NCI-H1436 (cell line): ENCODE results near the gene ACOX1.
A peak's percentile ranks its signal among the peaks of the same experiment; 100 is the strongest.

Experiments used
- DNase-seq: peaks from one replicate; lab custom pipeline; 2025; lab: John Stamatoyannopoulos, UW

ACOX1 gene

GRCh38 chr17:75978938-75979704 lies at the start of gene ACOX1, which contains the start of gene TEN1:
ACOX1 (minus strand) TSS chr17:75979166; CDS start chr17:75979073, 93 bp downstream.
TEN1 (plus strand) TSS chr17:75979240; CDS start chr17:75986193, 6,953 bp downstream.
- peak; percentile 99 for DNase-seq

DNA sequence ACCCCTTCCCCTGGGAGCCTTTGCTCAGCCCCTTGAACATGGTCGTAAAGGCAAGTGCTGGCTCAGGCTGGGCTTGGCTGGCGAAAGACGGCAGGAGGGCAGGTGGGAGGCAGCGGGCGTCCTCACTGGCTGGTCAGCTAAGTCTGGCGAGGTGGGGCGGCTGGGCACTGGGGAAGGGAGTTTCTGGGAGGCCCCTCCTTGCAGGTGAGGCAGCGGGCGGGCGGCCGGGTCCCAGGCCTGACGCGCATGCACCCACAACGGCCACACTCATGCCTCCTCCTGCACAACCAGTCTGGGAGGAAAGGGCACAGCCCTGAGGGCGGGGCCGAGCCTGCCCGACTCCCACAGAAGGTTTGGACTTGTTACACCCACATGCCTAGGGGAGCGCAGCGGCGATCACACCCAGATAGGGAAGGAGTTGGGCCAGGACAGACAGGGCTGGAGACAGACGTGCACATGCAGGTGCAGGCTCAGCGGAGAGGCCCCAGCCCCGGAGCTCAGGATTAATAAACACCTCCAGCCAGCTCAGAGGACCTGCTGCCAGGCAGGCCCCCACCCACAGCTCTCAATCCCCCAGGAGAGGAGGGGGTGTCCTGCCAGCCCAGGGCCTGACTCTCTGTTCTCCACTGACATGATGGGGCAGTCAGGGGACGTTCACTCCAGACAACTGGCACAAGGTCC lies 48.3 kb upstream of the ACOX1 start, which contains the start of gene EVPL:
Gene EVPL, minus strand, starts transcription at position 148 of the 681 bp plus-strand sequence. Its CDS starts 108 bp downstream, at position 40.
- no peak for DNase-seq

GRCh38 chr17:76026714-76027158 lies 47.8 kb upstream of the ACOX1 start:
- no peak for DNase-seq

DNA sequence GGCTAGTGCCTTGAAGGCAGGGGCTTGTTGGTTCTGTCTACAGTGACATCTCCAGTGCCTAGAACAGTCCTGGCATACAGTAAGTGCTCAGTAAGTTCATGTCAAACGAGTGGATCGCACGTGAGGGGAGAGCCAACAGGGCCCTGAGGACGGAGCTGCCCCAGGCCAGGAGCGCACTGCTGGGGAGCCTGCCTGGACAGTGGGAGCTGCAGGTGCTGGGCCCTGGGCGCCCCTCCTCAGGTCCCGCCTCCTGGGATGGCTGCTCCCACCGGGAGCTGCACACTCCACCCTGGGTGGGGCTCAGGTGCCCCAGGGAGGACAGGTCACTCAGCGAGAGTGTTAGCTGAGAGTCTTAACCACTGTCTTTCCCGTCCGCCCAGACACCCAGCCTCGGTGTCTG lies 46.3 kb upstream of the ACOX1 start:
- no peak for DNase-seq

GRCh38 chr17:76024353-76024752 lies 45.4 kb upstream of the ACOX1 start:
- DNase-seq: no peak

DNA sequence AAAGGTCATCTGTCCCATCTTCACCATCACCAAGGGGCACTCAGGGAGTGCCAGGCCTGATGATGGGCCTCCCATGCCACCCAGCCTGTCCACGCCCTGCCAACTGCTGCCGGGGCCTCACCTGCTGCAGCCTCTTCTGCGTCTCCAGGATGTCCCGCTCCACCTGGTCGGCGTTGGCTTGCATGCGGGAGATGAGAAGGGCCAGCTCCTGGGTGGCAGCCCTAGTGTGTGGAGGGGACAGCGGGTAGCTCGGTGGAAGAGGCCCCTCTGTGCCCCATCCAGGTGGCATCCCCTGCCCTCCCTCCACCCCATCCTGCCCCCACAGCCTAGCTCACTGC lies 44.9 kb upstream of the ACOX1 start:
- no peak for DNase-seq

GRCh38 chr17:76022973-76023899 lies 44.3 kb upstream of the ACOX1 start:
- DNase-seq: no peak

DNA sequence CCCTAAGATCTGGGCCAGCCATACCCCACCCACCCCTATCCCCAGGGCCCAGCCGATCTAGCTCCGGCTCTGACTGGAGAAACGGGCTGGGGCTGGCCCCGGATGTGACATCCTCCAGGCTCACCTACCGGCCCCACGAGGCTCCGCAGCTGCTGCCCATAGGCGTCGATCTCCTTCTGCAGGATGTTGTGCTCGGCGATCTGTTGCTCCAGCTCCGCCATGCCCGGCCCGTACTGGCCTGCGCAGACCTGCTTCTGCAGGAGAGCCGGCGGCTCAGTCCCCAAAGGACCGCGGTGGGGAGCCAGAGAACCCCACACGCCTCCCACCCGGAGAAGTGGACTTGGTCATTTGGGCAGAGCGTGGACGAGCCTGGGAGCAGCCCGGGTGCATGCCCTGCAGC lies 43.3 kb upstream of the ACOX1 start:
- no peak for DNase-seq

DNA sequence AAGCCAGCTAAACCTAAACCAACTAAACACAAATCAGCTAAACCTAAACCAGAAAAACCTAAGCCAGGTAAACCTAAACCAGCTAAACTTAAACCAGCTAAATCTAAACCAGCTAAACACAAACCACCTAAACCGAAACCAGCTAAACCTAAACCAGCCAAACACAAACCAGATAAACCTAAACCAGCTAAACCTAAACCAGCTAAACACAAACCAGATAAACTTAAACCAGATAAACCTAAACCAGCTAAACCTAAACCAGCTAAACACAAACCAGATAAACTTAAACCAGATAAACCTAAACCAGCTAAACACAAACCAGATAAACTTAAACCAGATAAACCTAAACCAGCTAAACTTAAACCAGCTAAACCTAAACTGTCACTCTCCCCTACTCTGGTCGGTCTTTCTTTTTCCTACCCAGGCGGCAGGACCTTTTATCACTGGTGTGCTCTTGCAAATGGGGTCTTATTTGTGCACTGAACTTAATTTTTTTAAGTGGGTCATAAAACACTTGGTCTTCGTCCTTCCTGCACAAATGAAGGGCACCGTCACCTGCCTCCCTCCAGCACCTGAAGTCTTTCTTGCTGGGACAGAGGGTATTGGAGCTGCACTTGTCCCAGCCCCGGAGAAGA lies 41.0 kb upstream of the ACOX1 start:
- no peak for DNase-seq

DNA sequence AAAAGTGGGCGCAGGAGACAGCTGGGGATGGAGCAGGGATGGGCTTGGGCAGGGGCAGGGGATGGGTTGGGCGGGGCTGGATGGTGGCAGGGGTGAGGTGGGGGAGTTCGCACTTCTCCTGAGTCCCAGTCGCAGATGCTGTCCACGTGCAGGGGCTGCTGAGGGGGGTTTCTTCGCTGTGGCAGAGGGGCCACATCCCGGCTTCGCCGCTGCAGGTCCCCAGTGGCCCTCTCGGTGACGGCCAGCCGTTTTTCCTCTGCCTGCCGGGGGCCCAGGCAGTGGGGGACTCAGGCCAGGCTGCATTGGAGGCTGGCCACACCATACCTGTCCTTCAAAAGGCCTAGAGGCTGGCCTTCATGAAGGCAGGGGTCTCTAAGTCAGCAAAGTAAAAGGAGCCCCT lies 39.8 kb upstream of the ACOX1 start:
- DNase-seq: no peak

GRCh38 chr17:76018340-76018680 lies 39.3 kb upstream of the ACOX1 start:
- no peak for DNase-seq

DNA sequence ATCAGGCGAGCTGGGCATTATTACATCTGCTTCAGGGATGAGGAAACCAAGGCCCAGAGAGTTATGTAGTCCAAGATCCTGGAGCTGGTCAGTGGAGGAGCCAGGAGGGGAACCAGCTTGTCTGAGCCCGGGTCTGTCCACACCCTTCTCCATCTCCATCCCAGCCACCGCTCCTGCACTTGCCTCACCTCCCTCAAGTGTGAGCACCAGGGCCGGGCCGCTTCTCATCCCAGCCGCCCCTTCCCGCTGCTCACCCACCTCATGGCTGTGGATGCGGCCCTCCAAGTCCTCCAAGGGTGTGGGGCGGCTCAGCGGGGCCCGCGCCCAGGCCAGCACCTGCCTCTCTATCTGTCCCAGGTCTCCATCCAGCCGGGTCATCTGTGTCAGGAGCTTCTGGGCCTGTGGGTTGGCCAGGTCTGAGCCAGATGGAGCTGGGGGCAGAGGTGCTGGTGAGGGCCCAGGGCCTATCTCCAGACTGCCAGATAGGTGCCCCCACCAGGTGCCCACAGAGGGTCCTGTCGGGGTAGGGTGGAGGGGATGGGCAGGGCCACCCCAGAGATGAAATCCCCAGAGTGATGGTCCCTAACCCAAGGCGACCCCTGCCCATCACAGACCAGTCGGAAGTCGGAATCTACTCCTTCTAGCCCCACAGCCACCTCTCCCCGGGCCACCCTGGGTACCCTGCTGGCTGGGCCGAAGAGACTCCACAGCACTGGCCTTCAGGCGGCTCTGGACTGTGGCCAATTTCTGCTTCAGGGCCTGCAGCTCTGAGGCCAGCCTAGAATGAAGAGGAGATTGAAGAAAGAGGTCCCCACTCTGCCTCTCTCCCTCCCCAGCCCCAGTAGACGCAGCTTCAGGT lies 38.7 kb upstream of the ACOX1 start:
- DNase-seq: no peak

- peak; percentile 84 for DNase-seq
These were observed 35.9 kb upstream of the ACOX1 start for GRCh38 chr17:76014925-76015261.

DNA sequence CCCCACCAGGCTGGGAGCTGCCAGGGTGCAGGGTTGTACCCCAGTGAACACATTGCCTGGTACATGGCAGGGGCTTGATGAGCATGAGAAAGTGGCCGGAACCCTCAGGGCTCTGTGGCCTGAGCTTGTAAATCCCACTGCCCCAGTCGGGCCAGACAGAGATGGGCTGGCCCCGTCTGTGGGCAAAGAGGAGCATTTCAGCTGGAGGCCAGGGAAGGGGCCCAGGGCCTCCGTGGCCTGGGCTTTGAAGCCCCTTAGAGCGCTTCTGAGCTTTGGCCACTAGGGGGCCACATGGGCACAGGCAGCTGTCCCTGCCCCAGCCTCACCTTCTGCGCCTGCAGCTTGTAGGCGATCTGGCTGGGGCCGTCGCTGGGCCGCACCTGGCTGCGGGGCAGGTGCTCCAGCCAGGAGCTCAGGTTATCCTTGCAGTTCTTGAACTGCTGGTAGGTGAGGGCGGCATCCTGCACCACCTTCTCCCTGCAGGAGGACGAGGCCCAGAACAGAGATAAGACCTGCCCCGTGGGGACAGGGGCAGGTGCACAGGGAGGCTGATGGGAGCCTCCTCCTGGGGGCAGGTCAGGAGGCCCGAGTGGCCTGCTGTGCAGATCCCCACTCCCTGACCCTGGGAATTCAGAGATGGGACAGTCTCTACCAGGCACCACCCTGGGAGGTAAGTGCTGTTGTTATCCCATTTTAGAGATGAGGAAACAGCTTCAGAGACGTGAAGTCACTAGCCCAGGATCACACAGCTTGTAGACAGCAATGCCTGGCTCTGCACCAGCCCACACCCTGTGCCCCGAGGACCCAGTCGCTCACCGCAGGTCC lies 35.3 kb upstream of the ACOX1 start:
- peak; percentile 92 for DNase-seq

- no peak for DNase-seq
These were observed 34.5 kb upstream of the ACOX1 start for GRCh38 chr17:76013377-76013932.

- DNase-seq: no peak
These were observed 33.0 kb upstream of the ACOX1 start for GRCh38 chr17:76011951-76012350.

DNA sequence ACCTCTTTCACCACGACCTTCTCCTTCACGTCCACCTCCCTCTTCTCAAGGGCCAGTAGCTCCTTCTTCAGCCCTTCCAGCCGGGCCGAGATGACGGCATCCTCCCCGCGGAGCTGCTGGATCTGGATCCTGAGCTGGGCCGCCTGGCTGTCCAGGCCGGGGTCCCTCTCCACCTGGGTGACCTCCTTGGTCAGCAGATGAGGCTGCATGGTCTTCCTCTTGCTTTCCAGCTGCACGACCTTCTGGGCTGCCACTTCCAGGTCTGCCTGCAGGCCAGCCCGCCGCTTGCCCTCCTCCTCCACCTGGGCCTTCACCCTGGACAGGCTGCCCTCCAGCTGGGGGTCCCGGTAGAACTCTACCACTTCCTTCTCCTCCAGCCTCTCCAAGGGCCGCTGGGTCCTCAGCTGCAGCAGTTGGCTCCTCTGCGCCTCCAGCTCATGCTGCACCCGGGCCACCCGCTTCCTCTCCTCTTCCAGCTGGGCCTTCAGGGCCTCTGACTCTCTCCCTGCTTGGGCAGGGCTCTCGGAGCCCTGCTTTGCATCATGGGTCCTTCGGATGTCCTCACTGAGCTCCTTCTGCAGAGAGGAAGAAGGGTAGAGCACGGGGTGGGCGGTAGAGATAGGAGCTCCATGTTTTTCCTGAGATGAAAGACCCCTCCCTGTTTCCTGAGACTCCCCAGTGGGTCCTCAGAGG lies 31.1 kb upstream of the ACOX1 start:
- no peak for DNase-seq

- DNase-seq: no peak
These were observed 30.5 kb upstream of the ACOX1 start for GRCh38 chr17:76009447-76009846.
